Stimulated activated naive CD8-positive, alpha-beta T cell treated with anti-CD3 and anti-CD28 coated beads, Interleukin-15, Interleukin-2, amounts not matched to agents 100 U/mL and 50 U/mL, for 24 hours (primary cell): ENCODE results near the gene VSNL1.

Experiments used
- ATAC-seq: fragments of 150-1000 bp; cut with Tn5 transposase; one replicate; pipeline ENCODE4 v1.10.0; 2021
- DNase-seq: peaks from one replicate; pipeline ENCODE4 v3.0.0; 2021

The VSNL1 gene

GRCh38 chr2:17614174-17614930, 73.9 kb downstream of the VSNL1 start:
- ATAC-seq (no peak), DNase-seq (no peak)

GRCh38 chr2:17615147-17615546, 74.7 kb downstream of the VSNL1 start:
- DNase-seq (no peak), ATAC-seq (no peak)

DNA sequence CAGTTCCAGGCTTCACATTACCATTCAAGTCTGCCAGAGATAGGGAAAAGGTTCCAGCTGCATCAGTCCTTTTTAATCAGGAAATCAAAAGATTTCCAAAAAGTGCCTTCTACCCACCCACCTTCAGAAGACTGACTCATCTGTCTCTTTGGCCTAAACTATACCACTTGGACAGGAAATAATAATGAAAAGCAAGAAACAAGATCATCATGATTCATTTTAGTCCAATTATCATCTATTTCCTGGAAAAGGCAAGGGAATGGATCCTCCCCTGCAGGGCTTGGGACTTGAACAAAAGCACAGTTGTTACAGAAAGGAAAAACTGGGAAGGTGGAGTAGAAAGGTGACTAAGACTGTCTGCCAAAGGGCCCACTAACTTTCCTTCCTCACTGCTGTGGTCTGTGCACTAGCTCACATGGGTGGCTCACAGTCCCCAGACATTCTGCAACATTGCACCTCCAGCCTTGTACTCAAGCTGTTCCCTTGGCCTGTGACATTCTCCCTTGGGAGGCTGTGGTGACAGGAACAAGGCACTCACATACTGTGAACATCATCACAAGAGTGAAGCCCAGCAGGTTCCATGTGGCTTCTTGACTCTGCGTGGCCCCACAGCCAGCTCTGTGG, 75.3 kb downstream of the VSNL1 start:
- DNase-seq (no peak), ATAC-seq (no peak)

DNA sequence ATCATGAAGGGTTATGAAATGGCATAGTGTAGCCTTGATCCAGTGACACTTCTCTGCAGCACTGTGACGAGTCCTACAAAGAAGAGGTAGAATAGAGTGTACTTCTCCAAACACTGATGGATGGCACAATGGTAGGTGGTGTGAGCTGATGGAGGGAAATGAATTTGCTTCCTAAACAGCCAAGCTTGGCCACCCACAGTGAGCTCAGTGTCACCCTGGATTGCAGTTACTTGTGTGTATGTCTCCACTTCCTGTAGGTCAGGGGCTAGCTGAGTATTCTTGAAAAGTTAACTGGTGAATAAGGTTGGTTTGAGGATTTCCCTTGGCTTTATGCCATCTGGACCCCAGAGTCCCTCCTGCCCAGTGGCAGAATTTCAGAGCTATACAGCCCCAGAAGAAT, 75.9 kb downstream of the VSNL1 start:
- DNase-seq = no peak
- no peak for ATAC-seq

- DNase-seq = no peak
- no peak for ATAC-seq
Observed at GRCh38 chr2:17617516-17617915, 77.0 kb downstream of the VSNL1 start.

GRCh38 chr2:17617955-17618354, 77.5 kb downstream of the VSNL1 start:
- ATAC-seq (no peak), DNase-seq (no peak)

DNA sequence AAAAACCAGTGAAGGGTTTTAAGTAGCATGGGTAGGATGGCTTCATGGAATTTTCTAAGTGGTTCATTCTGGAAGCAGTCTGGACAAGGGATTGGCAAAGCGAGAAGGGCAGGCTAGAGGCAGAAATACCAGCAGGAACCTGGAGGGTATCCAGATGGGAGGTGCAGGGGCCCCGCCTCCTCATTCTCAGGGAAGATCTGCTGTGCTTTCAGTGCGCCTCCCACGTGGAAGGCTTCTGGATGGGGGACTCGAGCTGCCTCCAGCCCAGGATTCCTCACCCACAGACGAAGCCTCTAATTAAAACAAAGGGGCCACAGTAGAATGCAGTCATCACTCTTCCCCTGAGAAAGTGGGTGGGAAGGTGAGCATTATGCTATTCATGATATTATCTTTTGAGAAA, 79.8 kb downstream of the VSNL1 start:
- no peak for DNase-seq
- ATAC-seq = no peak

DNA sequence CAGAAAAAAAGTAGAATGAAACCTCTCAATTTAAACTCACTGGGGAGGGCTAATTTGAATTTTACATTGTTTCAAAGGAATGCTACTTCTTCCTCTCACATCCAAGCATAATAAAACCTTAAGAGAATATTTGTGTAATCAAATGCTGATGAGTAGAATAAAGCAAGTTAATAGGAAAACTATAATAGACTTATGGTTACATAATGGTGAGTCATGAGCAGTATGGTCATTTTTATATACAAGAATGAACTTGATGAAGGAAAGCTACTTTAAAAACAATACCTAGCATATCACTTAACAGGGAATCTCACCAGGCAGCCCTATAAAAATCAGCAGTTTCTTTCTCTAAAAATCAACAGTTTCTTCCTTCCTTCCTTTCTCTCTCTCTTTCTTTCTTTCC, 80.3 kb downstream of the VSNL1 start:
- DNase-seq = no peak

DNA sequence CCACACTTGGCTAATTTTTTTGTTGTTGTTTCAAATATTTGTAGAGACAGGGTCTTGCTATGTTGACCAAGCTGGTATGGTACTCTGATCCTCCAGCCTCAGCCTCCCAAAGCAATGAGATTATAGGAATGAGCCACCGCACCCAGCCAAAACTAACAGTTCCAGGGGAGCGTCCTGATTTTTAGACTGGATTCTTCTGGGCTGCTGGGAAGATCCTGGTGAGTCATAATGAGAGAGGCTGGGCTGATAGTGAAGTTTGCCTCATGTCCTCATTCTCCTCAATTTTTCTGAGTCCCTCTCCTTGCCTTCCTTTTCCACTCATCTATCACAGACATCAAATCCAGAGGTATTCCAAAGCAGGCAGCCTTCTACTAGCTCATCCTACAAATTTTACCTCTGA, 81.3 kb downstream of the VSNL1 start:
- DNase-seq = no peak
- ATAC-seq = no peak

More for the DNA sequence above, 80.3 kb downstream of the VSNL1 start:
- no peak for ATAC-seq

- DNase-seq = no peak
- no peak for ATAC-seq
Observed at GRCh38 chr2:17625446-17625845, 85.0 kb downstream of the VSNL1 start.

DNA sequence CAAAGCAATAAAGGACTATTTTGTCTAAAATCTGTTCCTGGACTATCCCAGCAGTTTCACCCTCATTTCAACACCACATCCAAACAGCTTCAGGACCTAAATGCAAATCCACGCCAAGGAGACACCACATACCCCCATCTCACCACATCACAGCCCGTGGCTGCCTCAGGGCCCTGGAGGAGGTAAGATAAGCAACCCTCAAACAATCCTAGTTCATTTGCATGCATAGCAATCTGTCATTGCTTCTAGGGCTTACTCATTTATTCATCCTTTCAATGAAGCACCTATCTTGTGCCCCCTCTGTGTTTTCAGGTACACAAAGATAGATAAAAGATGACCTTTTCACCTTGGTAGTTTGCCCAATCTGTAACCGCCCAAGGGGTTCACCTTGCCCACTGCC, 86.5 kb downstream of the VSNL1 start:
- DNase-seq = no peak
- no peak for ATAC-seq

DNA sequence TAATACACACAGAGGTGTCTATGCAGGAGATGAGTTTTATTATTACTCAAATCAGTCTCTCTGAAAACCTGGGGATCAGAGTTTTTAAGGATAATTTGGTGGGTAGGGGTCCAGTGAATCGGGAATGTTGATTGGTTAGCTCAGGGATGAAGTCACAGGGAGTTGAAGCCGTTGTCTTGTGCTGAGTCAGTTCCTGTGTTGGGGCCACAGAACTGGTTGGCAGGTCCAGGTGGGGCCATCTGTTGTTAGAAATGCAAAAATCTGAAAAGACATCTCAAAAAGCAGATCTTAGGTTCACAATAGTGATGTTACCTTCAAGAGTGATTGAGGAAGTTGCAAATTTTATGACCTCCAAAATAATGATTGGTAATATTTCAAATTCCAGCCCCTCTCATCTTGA, 86.9 kb downstream of the VSNL1 start:
- ATAC-seq = no peak
- no peak for DNase-seq

DNA sequence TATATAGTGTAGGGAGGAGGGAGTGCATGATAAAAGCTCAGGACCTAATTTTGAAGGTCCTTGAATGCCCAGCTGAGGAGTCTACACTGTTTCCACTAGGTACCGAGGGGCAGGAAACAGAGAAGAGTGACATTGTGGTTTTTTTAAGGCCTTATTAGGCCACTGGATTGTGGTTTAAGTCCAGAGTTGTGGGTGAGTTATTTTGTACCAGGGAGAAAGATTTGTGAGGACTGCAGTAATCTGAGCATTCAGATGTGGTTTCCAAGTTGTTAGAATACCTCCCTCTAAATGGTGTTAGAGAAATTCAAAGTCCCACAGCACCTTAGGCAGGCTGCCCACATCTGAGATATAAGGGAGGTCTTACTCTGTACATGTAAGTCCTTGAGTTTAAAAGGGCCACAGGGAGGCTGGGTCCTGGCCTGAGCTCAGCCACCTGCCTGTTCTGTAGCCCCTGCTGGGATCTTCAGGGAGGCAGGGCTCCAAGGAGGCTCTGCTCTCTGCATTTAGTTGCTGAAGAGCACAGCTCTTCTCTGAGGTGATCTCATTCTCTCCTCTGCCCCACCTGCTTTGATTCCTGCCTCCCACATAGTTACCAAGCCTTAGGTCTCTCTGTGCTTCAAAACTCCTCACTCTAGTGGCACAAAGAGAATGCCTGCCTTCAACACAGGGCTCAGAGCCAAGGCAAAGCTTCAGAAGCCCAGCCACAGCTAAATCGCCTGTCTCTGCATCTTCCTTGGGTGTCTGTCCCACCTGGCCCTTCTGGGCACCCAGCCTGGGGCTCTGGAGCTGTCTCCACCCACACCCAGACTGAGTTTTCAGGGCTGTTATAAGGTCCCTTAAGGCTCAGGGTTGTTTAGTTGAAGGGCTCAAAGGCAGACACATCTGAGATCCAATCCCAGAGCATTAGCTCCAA, 88.1 kb downstream of the VSNL1 start:
- ATAC-seq (no peak), DNase-seq (no peak)

DNA sequence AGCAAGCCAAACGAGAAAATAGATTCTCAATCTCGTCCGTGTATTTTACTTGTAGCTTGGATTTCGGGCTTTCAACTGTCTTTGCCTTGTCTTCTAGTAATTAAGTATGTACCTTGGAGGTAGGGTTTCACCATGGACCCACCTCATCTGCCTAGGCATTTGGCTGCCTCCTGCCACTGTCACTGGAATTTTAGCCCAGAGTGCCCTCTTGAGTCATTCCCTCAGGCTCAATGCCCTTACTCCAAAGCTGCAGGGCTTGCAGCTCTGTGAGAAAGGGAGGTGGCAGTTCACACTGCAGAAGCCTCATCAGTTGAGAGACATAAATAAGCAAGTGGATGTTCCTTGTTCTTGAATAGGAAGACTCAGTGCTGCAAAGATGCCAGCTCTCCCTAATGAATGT, 89.6 kb downstream of the VSNL1 start:
- ATAC-seq (no peak), DNase-seq (no peak)

- DNase-seq = no peak
- ATAC-seq = no peak
Observed at GRCh38 chr2:17634997-17635396, 94.5 kb downstream of the VSNL1 start.

DNA sequence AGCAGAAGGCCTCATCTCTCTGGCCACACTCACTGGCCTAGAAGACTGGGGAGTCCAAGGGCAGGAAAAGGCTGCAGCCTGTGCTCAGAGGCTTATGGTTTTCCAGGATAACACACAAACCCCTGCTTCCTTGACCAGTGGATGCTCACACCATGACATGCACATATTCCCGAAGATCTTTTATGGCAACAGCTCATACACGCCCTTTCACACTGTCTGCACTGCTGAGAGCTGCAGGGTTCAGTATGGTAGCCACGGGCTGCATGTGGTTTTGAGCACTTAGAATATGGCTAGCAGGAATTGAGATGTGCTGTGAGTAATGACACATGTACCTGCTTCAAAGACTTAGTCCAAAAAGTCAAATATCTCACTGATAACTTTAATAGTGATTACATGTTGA, 95.8 kb downstream of the VSNL1 start:
- DNase-seq (no peak), ATAC-seq (no peak)

GRCh38 chr2:17637131-17637906, 96.8 kb downstream of the VSNL1 start:
- no peak for DNase-seq
- ATAC-seq = peak; percentile 28

DNA sequence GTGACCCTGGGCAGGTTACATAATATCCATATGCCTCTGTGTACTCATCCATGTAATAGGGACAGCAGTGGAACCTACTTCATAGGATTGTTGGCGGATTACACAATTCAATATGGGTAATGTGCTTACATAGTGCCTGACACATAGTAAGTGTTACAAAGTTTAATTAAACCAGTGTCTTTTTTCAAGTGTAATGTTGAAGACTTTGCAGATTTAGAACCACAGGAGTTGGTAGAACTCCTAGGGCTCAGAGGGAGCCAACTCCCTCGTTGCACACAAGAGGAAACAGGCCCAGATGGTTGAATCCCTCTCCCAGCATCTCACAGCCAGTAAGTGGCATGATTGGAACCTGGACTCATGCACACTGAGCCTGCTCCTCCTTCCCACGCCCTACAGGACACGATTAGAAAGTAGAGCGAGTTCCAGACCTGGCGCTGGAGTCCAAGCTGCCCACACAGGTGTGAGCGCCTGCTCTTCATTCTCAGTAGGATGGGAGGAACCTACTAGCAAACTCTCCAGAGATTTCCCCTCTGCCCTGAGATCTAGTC, 97.8 kb downstream of the VSNL1 start:
- DNase-seq = no peak
- no peak for ATAC-seq

DNA sequence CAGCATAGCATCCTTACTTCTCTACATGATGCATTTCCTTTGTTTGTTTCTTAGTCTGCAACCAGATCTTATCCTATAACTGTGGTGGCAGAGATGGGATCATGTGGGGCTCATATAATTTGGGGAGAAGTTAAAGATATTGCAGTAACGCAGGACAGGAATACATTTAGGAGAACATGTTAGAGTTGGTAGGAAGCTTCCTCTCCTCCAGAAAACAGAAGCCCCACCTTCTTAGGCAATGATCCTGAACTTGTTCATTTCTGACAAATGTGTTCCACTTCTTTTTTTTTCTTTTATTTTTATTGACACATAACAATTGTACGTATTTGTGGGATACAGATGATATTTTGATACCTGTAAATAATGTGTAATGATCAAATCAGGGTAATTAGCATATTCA, 99.9 kb downstream of the VSNL1 start:
- DNase-seq (no peak), ATAC-seq (no peak)

- ATAC-seq (peak; percentile 78), DNase-seq (peak; percentile 8)
Observed at GRCh38 chr2:17643031-17643615, 102.6 kb downstream of the VSNL1 start.

DNA sequence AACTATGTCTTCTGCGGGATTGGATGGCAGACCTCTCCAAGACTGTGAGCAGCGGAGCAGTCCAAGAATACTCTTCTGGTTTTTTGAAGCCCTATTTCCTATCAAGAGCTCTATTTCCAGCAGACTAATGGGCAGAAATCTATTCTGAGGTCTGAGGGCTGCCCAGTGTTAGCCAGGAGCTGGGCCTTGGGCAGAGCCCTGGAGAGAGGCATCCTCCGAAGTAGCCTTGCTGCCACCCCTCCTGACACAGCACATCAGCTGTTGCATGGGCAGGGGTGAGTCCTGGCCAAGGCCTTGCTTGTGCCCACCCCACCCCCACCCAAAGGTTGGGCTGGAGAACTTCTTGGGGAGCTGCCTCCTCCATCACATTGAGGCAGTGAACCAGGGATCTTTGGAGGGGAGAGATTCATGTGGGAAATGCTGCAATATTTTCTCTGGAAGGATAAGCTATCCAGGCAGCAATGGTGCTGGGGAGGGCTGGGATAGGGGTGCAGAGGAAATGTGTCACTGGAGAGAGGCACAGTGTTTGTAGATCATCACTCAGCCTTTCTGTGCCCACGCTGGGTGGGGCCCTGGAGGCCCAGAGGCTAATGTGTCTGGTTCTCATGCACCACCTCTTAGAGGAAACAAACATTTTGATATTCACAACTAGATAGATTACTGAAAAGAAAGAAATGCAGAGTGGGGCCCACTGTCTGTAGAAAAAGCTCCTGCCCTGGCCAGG, 104.7 kb downstream of the VSNL1 start:
- DNase-seq (no peak), ATAC-seq (no peak)
